D341Med (cell line): Measurements from ENCODE around the gene PLPPR5.
"Not testable (repeated sequence)": the region's sequence is repeated elsewhere in the genome, so short reads cannot be mapped to it uniquely, and the experiment has no call there.

Experiments
- DNase-seq: peaks from one replicate; pipeline ENCODE4 v3.0.0; 2012; ENCODE audit warnings: low spot score

Gene PLPPR5

GRCh38 chr1:98919211-98919610 is 85.5 kb downstream of the PLPPR5 start:
- DNase-seq = no peak

DNA sequence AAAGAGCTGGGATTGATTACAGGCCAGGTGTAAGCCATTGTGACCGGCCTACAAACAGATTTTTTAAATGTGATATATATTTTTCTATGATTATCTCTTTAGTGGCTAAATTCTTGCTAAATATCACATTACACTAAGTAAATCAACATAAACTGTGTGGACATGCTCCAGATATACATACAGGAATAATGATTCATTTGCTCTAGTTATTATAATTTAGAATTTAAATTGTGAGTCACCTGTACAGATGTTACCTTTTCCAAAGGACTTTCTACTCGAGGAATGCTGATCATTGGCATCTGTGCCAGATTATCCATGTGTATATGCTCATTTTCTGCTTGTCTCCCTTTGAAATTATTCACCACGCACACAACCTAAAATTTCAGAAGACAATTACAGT is 90.1 kb downstream of the PLPPR5 start:
- DNase-seq = no peak

GRCh38 chr1:98910827-98911226 is 93.8 kb downstream of the PLPPR5 start:
- no peak for DNase-seq

GRCh38 chr1:98908980-98909379 is 95.7 kb downstream of the PLPPR5 start:
- DNase-seq = no peak

DNA sequence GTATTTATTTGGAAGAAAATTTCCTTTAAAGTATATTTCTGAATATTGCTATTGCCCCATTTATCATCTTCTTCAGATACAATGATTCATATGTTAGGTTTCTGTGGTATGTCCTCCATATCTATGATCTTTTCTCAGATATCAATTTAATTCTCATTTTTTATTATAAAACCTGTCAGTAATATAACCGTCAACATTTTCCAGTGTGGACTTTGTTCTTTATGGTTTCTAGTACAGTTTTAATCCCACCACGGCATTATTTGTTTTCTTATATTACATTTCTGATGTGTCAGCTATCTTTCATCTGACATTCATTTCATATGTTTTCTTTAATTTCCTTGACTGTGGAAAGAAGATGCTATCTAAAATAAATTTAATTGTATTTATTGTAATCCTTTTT is 97.9 kb downstream of the PLPPR5 start:
- no peak for DNase-seq

DNA sequence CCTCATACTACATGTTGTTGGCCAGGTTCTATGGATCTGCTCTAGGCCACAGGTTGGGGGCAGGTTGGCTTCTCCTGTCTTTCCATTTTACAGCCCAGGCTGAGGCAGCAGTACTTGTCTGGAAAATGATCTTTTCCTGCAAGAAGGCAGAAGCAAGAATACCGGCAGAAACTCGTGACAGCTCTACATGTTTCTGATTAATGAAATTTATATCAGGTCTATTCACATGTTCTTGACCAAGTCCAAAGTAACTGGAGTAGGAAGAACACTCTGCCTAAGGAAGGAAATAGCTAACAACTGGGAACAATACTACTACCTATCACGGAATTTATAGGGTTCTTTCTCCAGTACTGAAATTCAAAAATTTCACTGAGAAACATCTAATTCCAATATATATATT is 98.3 kb downstream of the PLPPR5 start:
- no peak for DNase-seq

DNA sequence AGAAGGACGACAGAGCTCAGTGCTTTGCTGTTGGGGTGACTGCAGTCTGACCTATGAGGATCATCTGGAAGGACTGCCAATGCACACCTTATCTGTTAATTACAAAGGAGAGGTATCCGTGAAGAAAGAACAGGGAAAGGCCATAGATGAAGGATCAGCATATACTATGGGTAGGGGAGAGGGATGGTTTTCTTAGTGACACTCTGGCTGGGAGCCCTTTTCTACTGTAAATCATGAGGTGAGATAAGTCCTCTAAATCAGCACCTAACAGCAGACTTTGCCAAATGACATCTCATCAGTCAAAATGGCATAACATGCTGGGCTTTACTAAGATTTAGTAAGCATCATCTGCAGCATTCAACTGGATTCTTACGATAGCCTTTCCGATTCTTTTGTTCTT is 100.0 kb downstream of the PLPPR5 start:
- no peak for DNase-seq

- no peak for DNase-seq
Observed at GRCh38 chr1:98903726-98904125, 100.9 kb downstream of the PLPPR5 start.

DNA sequence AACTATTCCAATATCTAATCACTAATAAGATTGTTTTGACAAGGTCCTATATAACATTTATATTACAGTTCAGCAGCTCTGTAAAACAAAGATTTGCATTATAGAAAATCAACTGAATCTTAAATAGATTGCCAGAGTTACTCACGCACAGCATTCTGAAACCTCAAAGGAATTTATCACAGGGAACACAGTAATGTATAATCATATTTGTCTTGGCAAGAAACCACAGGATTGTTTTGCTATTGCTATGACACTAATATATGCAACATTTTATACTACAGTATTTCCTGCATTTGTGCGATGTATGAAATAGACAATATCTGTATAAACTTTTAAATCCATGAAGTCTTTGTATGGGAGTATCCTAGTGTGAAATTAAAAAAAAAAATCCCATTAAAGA is 101.4 kb downstream of the PLPPR5 start:
- no peak for DNase-seq

DNA sequence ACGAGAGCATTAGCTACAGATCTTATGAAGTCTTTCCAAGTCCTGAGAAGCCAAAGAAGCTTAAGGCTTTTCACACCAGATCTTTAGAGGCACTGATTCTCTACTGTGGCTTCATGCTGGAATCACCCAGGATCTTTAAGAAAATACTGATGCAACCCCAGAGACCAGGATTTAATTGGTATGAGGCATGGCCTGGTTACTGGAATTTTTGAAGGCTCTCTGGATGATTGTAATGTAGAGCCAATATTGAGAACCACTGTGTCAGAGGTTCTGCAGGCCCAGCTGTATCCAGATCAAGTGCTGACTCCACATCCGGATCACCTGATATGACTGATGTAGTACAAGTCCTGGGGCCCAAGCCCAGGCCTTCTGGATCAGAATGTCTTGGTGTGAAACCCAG is 105.7 kb downstream of the PLPPR5 start:
- no peak for DNase-seq

DNA sequence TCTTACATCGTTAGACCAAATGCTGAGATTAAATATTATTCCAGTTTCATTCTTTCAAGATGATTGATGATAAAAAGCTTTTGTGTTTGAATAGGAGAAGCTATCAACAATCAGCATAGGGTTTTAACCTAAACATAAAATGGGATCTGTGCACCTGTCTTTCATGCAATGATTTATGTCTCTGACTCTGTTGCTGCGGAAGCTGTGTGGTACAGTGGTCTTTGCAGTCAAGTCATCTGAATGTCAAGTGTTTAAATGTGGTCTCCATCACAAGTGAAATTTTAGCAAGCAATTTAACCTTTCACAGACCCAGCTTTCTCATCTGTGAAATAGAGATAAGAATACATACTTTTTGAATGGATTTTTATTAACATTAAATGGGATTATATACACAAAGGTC is 107.2 kb downstream of the PLPPR5 start:
- DNase-seq = no peak

- no peak for DNase-seq
Observed at GRCh38 chr1:98896711-98897445, 107.8 kb downstream of the PLPPR5 start.

DNA sequence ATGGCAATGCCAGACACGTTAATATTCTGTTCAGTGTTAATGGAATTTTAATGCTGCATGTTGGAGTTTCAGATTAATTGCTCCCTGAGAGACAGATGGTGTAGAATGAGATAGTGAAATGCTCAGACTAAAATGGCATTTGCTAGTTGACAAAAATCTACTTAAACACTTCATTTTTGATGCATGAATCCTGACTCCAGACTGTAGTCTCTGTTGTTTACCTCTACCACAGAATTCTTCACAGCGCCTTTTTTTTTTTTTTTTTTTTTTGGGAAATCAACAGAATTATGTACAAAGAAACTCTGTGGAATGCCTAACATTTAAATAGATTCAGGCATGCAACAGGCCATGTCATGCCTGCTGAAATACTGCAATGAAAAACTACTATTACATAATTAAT is 111.3 kb downstream of the PLPPR5 start:
- DNase-seq = no peak

DNA sequence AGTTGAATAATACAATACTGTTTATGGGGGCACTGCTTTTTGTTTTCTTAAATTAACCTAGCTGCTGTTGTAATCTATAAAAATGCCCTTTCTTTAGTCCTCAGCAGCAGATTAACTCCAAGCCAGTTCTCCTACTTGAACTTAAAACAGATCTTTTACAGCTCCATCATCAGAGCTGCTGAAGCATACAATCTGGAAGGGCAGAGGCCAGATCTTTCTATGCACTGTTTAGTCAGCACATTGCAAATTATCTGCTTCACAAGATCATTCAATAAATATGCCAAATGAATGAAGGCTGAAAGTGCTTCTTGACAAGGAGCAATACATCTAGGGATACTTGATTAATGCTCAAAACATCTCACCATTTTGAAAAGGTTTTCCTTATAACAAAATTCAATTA is 115.8 kb downstream of the PLPPR5 start:
- DNase-seq = no peak

- DNase-seq = no peak
Observed at GRCh38 chr1:98887507-98887906, 117.2 kb downstream of the PLPPR5 start.

GRCh38 chr1:98884864-98885263 is 119.8 kb downstream of the PLPPR5 start:
- DNase-seq = no peak

- DNase-seq = no peak
Observed at GRCh38 chr1:98881901-98882300, 122.8 kb downstream of the PLPPR5 start.

DNA sequence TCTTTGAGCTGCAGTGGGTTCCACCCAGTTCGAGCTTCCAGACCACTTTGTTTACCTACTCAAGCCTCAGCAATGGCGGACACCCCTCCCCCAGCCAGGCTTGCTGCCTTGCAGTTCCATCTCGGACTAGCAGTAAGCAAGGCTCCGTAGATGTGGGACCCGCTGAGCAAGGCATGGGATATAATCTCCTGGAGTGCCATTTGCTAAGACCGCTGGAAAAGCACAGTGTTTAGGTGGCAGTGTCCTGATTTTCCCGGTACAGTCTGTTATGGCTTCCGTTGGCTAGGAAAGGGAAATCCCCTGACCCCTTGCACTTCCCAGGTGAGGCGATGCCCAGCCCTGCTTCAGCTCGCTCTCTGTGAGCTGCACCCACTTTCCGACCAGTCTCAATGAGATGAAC is 123.4 kb downstream of the PLPPR5 start:
- not testable (repeated sequence) for DNase-seq

- DNase-seq = no peak
Observed at GRCh38 chr1:98874828-98875227, 129.8 kb downstream of the PLPPR5 start.

DNA sequence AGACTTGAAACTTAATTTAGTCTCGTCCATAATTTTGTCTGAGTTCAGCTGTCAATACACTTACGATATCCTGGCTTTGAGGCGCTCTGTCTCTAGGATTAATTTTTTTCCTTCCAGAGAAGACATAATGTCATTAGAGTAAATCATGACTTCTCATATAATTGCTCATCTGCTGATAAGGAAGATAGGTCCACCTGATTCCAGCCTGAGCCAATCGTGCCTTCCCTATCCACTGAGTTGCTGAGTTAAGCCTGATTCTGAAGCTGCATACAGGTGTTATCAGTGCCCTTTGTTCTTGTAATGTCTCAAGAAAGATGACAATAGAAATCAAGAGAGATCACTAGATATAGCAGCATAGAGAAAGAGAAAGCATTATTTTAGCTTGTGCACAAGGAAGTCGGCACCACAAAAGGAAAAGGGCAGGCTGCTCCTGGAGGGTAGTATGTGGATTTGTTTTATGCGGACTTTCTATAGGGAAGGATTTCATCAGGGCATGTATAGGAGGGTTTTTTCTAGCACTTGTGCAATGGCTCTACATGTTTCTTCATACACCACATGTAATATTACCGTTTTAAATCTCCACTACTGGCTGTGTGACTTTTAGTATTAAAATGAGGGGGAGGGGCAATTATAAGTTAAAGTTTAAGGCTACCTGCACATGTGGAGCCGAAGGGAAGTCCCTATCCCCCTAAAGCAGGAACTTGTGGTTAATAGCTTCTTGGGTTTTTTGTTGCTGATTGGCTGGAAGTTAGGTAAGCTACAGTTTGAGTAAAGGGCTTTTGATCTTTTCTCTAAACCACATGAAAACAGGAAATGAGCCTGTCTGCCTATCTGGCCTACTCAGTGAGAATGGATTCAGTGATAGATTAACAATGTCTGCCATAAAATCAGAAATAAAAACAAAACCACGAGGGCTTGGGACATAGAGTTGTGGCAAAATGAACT is 133.4 kb downstream of the PLPPR5 start:
- no peak for DNase-seq

DNA sequence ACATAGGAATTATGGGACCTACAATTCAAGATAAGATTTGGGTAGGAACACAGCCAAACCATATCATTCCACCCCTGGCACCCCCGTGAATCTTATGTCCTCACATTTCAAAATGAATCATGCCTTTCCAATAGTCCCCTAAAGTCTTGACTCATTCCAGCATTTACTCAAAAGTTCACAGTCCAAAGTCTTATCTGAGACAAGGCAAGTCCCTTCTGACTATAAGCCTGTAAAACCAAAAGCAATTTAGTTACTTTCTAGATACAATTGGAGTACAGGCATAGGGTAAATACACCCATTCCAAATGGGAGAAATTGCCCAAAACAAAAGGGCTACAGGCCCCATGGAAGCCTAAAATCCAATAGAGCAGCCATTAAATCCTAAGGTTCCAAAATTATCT is 138.9 kb downstream of the PLPPR5 start:
- no peak for DNase-seq

DNA sequence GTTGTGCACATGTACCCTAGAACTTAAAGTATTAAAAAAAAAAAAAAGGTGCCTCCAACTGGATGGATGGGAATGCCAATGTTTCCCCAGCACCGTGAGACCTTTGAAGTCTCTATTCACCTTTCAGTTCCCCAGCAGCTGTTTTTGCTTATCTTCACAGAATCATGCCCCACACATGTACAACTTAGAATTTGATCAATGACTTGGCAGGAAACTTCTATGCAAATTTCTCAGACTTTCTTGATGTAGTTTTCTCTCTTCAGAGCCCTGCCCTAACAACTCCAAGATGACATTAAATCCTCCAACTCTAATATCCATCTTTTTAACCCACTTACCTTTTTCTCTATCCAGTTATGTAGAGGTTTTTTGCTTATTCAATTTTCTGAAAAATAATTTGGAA is 144.3 kb downstream of the PLPPR5 start:
- no peak for DNase-seq

DNA sequence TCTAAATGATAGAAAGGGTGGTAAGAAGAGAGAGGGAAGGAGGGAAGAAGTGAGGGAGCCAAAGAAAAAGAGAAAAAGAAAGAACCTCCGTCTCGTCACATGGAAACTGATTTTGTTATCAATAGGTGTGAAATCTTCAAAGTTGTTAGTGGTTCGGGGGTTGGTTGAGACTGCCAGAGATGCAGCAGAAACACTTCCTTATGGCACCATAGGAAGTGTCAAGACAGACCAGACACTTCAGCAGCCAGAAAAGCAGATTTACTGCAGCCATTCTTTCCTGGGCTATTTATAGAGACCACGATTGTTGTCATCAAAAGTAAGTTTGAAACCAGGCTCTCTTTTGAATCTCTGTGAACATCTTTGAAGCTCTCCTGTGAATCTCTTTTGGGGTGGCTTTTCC is 150.5 kb downstream of the PLPPR5 start:
- no peak for DNase-seq
